HG02852 (cell line): ENCODE data around the gene LRRC71.
"Not testable (repeated sequence)": the region's sequence is repeated elsewhere in the genome, so short reads cannot be mapped to it uniquely, and the experiment has no call there.

Experiments used
- ATAC-seq: cut with Tn5 transposase; IDR thresholded peaks from one replicate; pipeline ENCODE4 v1.9.1; 2021; ENCODE audit warnings: mild to moderate bottlenecking, moderate library complexity; ENCODE audit not compliant: unreplicated experiment

The LRRC71 gene

GRCh38 chr1:156926695-156927094 is 6.3 kb downstream of the LRRC71 start:
- ATAC-seq: not testable (repeated sequence)

DNA sequence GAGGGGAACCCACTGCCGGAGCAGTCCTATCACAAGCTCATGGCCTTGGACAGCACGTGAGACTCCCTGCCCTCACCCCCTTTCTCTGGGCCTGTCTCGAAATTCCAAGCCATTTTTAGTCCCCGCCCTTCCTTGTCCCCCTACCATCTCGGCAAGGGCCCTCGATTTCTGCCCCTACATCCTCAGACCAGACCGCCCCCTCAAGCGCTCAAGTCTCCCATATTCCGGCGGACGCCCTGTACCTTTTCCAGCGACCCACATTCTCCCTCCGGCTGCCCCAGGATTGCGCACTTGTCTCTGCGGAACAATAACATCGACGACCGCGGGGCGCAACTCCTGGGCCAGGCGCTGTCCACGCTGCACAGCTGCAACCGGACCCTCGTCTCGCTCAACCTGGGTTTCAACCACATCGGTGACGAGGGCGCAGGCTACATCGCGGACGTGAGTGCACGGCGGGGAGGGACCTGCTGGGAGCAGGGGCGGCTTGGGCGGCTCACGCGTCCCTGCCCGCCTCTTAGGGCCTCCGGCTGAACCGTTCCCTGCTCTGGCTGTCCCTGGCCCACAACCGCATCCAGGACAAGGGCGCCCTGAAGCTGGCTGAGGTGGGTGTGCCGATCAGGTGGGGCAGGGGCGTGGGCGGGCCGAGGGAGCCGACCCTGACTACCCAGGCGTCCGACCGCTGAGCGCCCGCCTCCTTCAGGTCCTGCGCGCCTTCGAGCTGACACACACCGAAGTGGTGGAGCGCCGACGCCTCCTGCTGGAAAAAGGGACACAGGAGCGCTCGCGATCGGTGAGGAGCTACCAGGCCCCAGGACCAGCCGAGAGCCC is 7.0 kb downstream of the LRRC71 start:
- no peak for ATAC-seq

DNA sequence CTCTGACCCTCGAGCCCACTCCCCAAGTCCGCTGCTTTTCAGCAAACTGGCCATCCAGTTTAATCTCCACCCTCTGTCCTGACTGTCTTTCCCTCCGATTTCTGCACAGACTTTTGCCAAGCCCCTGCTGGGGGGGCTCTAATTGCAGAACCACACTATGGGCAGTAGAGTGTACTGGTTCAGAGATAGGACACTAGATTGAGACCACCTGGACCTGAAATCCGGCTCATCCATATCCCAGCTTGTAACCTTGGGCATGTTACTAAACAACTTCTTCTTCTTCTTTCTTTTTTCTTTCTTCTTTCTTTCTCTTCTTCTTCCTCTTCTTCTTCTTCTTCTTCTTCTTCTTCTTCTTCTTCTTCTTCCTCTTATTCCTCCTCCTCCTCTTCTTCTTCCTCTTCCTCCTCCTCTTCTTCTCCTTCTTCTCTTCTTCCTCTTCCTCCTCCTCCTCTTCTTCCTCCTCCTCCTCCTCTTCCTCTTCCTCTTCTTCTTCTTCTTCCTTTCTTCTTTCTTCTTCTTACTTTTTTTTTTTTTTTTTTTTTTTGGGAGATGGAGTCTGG is 7.7 kb downstream of the LRRC71 start:
- ATAC-seq: no peak

- no peak for ATAC-seq
These were observed 9.3 kb downstream of the LRRC71 start for GRCh38 chr1:156929596-156930238.

DNA sequence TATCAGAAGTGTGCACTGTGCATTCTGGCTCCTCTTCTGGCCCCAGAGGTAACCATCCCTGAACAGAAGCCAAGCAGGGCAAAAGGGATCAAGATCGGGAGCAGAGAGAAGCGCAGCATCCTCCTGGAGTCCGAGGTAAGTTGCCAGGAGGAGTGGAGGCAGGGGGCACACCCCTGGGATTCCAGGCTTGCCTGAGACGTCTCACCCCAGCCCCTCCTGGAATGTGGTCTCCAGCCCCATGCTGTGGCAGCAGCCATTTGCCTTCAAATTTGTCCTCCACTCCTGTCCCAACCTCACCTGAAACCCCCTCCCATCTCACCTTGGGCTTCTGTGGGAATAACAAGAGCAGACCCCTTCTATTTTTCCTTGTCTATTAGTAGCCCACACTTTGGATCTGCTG is 10.1 kb downstream of the LRRC71 start:
- no peak for ATAC-seq

DNA sequence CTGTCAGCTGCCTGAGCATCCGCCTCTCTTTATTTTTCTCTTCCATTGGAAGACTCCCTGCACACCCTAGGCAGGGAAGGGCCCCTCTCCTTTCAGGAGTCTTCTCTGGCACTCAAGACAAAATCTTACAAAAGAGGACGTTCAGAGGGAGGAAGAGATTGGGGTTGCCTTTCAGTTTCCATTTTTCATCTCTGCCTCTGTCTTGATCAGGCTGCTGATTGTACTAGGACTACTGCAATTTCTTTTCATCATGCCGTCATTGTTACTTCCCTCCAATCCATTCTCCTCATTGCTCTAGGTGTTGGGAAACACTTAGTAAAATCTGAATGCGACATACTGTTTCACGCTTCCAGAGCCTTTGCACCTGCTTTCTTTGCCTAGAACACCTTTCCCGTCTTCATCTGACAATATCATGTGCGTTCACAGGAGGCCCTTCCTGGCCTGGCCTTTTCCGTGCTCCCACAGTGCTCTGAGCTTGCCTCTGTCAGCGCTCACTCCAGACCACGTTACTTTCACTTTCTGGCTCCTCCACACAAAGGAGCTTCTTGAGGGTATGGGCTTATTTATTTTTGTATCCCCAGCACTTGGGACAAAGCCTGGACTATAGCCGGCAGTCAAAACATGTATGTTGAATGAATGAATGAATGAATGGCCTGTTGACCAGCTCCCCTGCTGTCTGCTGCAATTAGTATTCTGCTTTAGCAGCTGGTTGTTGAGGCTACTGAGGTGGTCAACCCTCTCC is 10.9 kb downstream of the LRRC71 start:
- no peak for ATAC-seq

DNA sequence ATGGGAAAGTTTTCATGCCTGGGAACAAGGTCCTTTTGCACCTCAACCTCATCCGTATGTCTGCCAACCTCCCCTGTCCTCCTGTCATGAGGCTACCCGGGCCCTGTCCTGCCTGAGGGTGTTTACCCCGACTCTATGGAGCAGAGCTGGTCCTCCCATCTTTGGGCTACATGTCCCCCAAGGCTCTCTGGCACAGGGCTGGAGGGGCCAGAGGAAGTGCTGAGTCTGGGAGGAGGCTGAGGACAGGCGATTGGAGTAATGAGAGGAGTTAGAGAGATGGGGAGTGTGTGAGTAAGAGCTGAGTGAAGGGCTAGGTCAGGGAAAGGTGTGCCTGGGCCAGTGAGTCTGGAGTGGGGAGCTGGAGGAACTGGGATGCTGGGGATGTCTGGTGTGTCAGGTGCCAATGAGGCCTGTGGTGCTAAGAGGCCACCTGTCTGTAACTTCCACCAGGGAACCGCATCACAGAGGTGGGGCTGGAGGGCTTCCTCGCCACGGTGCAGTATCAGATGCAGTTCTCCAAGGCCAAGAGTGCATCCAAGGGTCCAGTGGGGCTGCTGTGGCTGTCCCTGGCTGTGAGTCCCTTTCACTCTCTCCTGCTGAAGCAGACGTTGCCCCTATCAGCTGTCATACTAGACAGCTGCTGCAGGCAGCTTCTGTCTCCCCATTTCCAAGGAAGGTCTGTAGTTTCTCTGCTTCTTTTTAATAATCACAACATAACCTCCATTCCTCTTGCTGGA is 11.7 kb downstream of the LRRC71 start:
- no peak for ATAC-seq

DNA sequence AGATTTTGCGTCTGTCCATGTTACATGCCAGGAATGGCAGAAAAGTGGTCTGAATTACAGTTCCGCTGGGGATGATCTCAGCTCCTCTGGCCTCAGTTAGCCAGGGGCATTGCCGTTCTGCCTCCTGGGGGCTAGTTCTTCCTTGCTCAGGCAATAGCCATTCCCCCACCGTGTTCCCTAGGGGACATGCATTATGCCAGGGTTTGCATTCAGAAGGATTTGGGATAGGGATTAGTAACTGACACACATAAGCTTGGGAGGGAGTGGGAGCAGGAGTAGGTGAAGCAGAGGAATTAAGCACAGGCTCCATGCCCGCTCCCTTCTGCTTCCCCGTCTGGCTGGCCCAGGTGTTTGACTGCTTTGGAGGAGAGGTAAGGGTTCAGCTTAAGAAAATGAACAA is 12.7 kb downstream of the LRRC71 start:
- no peak for ATAC-seq

DNA sequence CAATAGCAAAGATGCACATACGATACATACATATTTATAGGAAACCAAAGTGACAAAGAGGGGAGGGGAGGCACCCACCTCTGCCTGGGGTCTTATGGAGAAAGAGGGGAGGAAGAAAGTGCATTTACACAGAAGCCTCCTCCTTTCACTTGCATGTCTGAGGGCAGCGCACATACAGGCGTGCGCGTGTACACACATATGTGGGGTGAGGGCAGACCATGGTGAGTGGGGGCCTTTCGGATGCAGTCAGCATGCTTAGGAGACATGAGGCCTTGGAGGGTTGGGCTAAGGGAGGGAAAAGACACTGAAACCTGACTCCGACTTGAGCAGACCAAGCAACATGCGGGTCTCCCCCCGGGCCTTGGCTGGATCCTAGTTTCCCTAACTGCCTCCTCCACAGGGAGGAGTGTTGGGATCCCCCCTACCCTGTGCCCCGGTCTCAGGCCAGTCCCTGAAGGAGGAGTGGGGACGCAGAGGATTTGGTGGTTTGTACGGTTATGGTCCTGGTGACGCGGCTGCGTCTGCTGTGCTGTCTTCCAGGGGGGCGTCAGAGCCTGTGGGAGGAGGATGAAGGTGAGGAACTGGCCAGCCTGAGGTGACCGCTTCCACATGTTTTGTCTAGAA is 15.2 kb downstream of the LRRC71 start:
- ATAC-seq: no peak

DNA sequence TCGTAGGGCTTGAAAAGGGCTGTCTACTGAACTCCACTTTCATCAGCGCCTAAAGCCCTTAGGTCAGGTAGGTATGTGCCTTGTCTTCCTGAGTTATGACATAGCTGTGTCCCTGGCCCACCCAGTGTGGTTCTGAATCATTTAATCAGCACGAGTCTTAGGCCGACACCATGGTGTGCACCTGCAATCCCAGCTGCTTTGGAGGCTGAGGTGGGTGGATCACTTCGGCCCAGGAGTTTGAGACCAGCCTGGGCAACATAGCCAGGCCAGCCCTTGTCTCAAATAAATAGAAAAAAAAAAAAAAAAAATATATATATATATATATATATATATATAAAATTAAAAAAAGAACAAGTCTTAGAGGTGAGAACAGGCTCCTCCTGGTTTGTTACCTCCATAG is 15.8 kb downstream of the LRRC71 start:
- ATAC-seq: no peak

- no peak for ATAC-seq
These were observed 16.3 kb downstream of the LRRC71 start for GRCh38 chr1:156936721-156937220.

DNA sequence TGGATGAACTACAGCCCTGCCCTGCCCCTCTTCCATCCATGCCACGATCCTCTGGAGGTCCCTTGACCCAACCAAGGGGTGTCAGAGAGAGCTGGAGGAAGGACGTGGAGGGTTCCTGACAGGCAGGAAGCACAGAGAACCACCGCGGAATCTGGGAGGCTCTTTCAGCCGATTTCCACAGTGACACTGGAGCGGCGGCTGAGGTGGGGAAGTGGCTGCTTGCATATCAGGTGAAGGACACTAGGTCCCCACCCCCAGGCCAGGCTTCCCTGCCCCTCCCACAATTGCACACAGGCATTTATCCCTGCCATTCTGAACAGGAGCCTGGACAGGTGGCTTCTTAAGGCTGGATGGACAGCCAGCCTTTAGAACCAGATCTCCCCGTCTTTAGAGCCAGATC is 17.5 kb downstream of the LRRC71 start:
- ATAC-seq: no peak

DNA sequence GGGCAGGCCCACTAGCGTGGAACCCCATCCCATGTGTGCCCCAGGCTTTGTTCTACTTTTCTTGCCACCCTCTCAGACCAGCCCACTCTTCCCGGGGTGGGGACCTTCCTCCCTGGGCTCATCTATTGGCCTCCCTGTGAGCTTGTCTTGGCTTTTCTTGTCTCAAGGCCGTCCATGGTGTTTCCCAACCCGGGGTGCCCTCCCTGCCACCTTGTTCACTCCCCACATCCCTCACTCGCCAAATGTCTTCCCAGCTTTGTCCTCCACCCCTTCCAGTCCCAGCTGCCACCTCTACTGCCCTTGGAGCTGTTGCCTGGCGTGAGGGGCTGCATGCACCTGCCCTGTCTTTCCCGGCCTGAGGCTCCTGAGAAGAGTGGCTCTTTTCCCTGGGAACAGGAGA is 18.4 kb downstream of the LRRC71 start:
- no peak for ATAC-seq

- ATAC-seq: no peak
These were observed 19.4 kb downstream of the LRRC71 start for GRCh38 chr1:156939786-156940334.

DNA sequence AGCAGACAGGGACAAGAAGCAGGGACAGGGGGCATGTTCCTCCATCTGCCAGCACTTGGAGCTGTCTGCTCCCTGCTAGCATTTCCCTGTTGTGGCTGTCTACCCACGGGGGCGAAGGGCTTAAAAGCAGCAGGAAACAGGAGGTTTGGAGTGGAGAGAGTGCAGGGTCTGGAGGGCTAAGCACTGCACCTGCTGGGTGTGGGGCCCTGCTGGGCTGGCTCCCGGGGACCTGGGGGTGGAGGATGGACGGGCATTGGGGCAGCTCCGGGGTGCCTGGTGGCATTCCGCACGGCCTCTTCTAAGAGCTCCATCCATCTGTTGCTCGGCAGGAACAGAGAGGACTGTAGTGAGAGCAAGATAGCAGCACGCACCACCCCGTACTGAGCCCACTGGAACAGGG is 21.2 kb downstream of the LRRC71 start:
- ATAC-seq: no peak

DNA sequence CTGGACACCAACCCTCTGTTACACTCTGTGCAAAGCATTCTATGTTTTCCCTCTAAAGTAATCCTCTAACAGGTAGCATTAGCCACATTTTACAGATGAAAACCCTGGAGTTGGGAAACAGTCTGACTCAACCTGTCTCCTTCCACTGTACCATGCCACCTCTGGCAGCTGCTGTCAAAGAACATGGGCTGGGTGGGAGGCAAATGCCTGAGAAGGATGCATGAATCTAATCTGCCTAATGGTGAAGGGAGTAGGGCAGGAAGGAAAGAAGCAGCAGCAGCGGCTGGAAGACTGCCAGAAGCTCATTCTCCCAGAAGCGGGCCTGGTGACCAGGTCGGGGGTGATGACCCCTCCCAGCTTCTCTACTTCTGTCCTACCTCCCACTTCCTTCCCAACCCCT is 21.7 kb downstream of the LRRC71 start:
- no peak for ATAC-seq

- ATAC-seq: no peak
These were observed 22.1 kb downstream of the LRRC71 start for GRCh38 chr1:156942576-156942975.

DNA sequence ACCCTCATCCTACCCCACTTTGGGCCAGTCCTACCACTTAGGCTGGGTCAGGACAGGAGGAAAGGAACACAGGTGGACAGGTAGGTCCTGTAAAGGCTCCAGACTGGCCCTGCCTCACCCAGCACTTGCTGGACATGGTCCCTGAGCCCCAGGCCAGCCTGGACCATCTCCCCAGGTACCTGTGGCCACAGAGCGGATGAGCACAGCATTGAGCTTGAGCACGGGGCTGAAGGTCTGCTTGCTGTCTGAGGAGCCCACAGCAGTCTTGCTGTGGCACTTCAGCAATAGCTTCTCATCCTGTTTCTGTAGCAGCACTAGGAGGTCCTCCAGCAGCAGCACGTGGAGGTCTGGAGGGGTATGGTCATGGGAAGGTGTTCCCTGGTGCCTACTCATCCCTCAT is 23.3 kb downstream of the LRRC71 start:
- no peak for ATAC-seq

- ATAC-seq: no peak
These were observed 23.8 kb downstream of the LRRC71 start for GRCh38 chr1:156944268-156944667.

DNA sequence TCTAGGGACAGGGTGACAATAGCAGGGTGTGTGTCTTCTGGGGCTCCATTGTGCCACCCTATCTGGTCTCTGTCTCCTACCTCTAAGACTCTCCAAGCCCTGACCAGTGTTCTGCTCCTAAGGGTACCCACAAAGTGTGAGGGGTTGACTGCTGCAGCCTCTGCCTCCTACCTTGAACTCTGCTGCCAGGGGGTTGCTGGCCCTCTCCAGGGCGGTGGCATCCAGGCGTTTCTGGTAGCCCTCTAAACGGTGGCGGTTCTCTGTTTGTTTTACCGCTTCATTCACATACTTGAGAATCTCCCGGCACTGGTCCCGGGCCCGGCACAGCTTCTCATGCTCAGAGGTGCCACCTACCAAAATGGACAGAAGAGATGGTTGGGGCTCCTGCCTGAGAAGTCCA is 24.4 kb downstream of the LRRC71 start:
- ATAC-seq: no peak
